Caco-2 (cell line): ENCODE data around the gene CDH13. TPM values are rescaled to one million over a fixed set of nuclear protein-coding genes. Genes with fewer than 3 reads are reported as not detected.

Experiments used
- BruUV-seq: library from RNA; stranded (reverse); fragments of 400-500 nt; replicated peaks from 2 replicates; lab custom pipeline; 2021; lab: Mats Ljungman, UMichigan
- CTCF ChIA-PET: fragments of 300-600 bp; sonication (Branson Sonifier 250); formaldehyde crosslinking; loops from one replicate; lab custom pipeline; 2022; ENCODE audit warnings: antibody characterized with exemption; lab: Charles Lee
- POLR2A ChIA-PET: fragments of 300-600 bp; sonication (Branson Sonifier 250); formaldehyde crosslinking; loops from one replicate; lab custom pipeline; 2022; ENCODE audit warnings: antibody characterized with exemption; lab: Charles Lee
- DNase-seq, 2 experiments: peaks; one replicate each; pipeline versions ENCODE4 v3.0.0 to v3.0.0-alpha.2; 2020 to 2022
- H3K27me3 ChIP-seq: replicated peaks from 2 replicates; pipeline ENCODE4 v1.6.0; 2011; ENCODE audit warnings: low read length; ENCODE audit not compliant: control insufficient read depth, insufficient read depth
- H3K36me3 ChIP-seq: 2 replicates; pipeline ENCODE4 v1.5.1; 2011; ENCODE audit warnings: low read length; ENCODE audit not compliant: control insufficient read depth, insufficient read depth
- H3K4me1 ChIP-seq: fragments of 250-450 bp; sonication (Bioruptor Pico); 2 replicates; pipeline ENCODE4 v1.5.1; 2020; ENCODE audit warnings: mild to moderate bottlenecking
- H3K4me3 ChIP-seq: 2 replicates; pipeline ENCODE4 v1.5.1; 2011; ENCODE audit warnings: low read depth, mild to moderate bottlenecking, control low read depth, low read length
- H3K9me3 ChIP-seq: fragments of 250-450 bp; sonication (Bioruptor Pico); 2 replicates; pipeline ENCODE4 v1.5.1; 2020; ENCODE audit warnings: mild to moderate bottlenecking, moderate library complexity
- H3K27ac Mint-ChIP-seq: one replicate; pipeline ENCODE4 v1.8.0; 2022; ENCODE audit warnings: mixed read lengths; ENCODE audit not compliant: unreplicated experiment
- H3K27me3 Mint-ChIP-seq: one replicate; pipeline ENCODE4 v1.8.0; 2022; ENCODE audit warnings: mixed read lengths; ENCODE audit not compliant: insufficient read depth, unreplicated experiment
- H3K36me3 Mint-ChIP-seq: one replicate; pipeline ENCODE4 v1.8.0; 2022; ENCODE audit warnings: mild to moderate bottlenecking, mixed read lengths; ENCODE audit not compliant: insufficient read depth, unreplicated experiment
- H3K4me1 Mint-ChIP-seq: one replicate; pipeline ENCODE4 v1.8.0; 2022; ENCODE audit warnings: low read depth, mixed read lengths; ENCODE audit not compliant: unreplicated experiment
- H3K4me3 Mint-ChIP-seq: one replicate; pipeline ENCODE4 v1.8.0; 2022; ENCODE audit warnings: mild to moderate bottlenecking, moderate library complexity, mixed read lengths; ENCODE audit not compliant: unreplicated experiment
- H3K9me3 Mint-ChIP-seq: one replicate; pipeline ENCODE4 v1.8.0; 2022; ENCODE audit warnings: mixed read lengths; ENCODE audit not compliant: unreplicated experiment
- CTCF ChIP-seq, 2 experiments: fragments of 200-600 bp in 1 of 2; IDR thresholded peaks; 1 replicate in 1 of 2; 2 replicates in 1 of 2; pipeline versions ENCODE4 v1.5.1 to v1.8.0; 2011 to 2022; ENCODE audit warnings: antibody characterized with exemption in 1 of 2, control low read depth in 1 of 2, inconsistent platforms in 1 of 2, low read depth in 1 of 2, low read length in 1 of 2, mild to moderate bottlenecking in 1 of 2, moderate library complexity in 1 of 2; ENCODE audit not compliant: insufficient read depth in 1 of 2, severe bottlenecking in 1 of 2, unreplicated experiment in 1 of 2
- intact Hi-C: fragments of 100-400 bp; cut with micrococcal nuclease; formaldehyde crosslinking; loops from one replicate; pipeline ENCODE4 v1.10.0; 2022; ENCODE audit not compliant: unreplicated experiment
- total RNA-seq: library from RNA; stranded (reverse); gene quantifications from 2 replicates; pipeline ENCODE4 v1.2.3, GENCODE V29; 2022

CDH13 gene
- total RNA-seq, 1 experiment from 2014 or later: 2.2 TPM

- H3K4me1 ChIP-seq: peaks cover 49% of the 10 kb centered on the region
- no peaks in the 10 kb centered on the region for H3K27me3 Mint-ChIP-seq
- intact Hi-C loops: loop anchor here (5.0 kb wide), 1 partner anchor 488 kb away; no protein-coding TSS in a partner anchor
- H3K4me3 Mint-ChIP-seq: peak overlapping the region; percentile 8
- peaks cover 24% of the 10 kb centered on the region for H3K4me1 Mint-ChIP-seq
- ChIA-PET POLR2A (no interaction called here), CTCF (interaction anchor here (1.7 kb wide), 1 partner anchor 15 kb away, joined by 3 read pairs; no protein-coding TSS in a partner anchor)
- H3K4me3 ChIP-seq: no peak overlapping the region
- TF ChIP-seq CTCF (IDR thresholded peaks at IDR 0.05; ENCODE audit: insufficient read depth in 1 of 2, low read depth in 1 of 2, low read length in 1 of 2, severe bottlenecking in 1 of 2, unreplicated experiment in 1 of 2): no peak
- peaks cover 6% of the 10 kb centered on the region; the same call in 1 of the 2 replicates for H3K9me3 ChIP-seq
- no peaks in the 10 kb centered on the region for H3K36me3 Mint-ChIP-seq
- H3K27ac Mint-ChIP-seq: peak overlapping the region; percentile 66
- peaks cover 19% of the 10 kb centered on the region for H3K9me3 Mint-ChIP-seq
- H3K27me3 ChIP-seq: no peaks in the 10 kb centered on the region
- no peaks in the 10 kb centered on the region for H3K36me3 ChIP-seq
- peak; percentile 61 to 69 for DNase-seq
- BruUV-seq: no TSS peak
Measured at GRCh38 chr16:82653550-82654511, 27.1 kb downstream of the CDH13 start.

GRCh38 chr16:82655072-82655714 is 28.4 kb downstream of the CDH13 start:
- Mint-ChIP-seq H3K4me1 (peaks cover 29% of the 10 kb centered on the region), H3K4me3 (no peak overlapping the region), H3K36me3 (no peaks in the 10 kb centered on the region), H3K27me3 (no peaks in the 10 kb centered on the region), H3K27ac (peak overlapping the region; percentile 19), H3K9me3 (peaks cover 18% of the 10 kb centered on the region)
- intact Hi-C loops: no loop called here
- Histone ChIP-seq H3K9me3 (peaks cover 6% of the 10 kb centered on the region; the same call in 1 of the 2 replicates), H3K36me3 (no peaks in the 10 kb centered on the region), H3K4me3 (no peak overlapping the region), H3K27me3 (no peaks in the 10 kb centered on the region), H3K4me1 (peaks cover 49% of the 10 kb centered on the region)
- no peak for DNase-seq
- ChIA-PET CTCF (no interaction called here), POLR2A (no interaction called here)
- no TSS peak for BruUV-seq
- TF ChIP-seq CTCF (IDR thresholded peaks at IDR 0.05; ENCODE audit: insufficient read depth in 1 of 2, low read depth in 1 of 2, low read length in 1 of 2, severe bottlenecking in 1 of 2, unreplicated experiment in 1 of 2): no peak

- peak overlapping the region; percentile 19 for H3K27ac Mint-ChIP-seq
- BruUV-seq: no TSS peak
- no peak for TF ChIP-seq CTCF (IDR thresholded peaks at IDR 0.05; ENCODE audit: insufficient read depth in 1 of 2, low read depth in 1 of 2, low read length in 1 of 2, severe bottlenecking in 1 of 2, unreplicated experiment in 1 of 2)
- intact Hi-C loops: no loop called here
- no peaks in the 10 kb centered on the region for H3K36me3 Mint-ChIP-seq
- no peak for DNase-seq
- H3K4me1 Mint-ChIP-seq: peaks cover 31% of the 10 kb centered on the region
- ChIA-PET POLR2A (no interaction called here), CTCF (no interaction called here)
- H3K36me3 ChIP-seq: no peaks in the 10 kb centered on the region
- H3K4me1 ChIP-seq: peaks cover 45% of the 10 kb centered on the region
- H3K4me3 ChIP-seq: no peak overlapping the region
- H3K27me3 Mint-ChIP-seq: no peaks in the 10 kb centered on the region
- peaks cover 20% of the 10 kb centered on the region for H3K9me3 Mint-ChIP-seq
- H3K9me3 ChIP-seq: peaks cover 6% of the 10 kb centered on the region; the same call in 1 of the 2 replicates
- H3K4me3 Mint-ChIP-seq: no peak overlapping the region
- H3K27me3 ChIP-seq: no peaks in the 10 kb centered on the region
Measured at GRCh38 chr16:82655720-82656490, 29.1 kb downstream of the CDH13 start.
